Measurements from ENCODE around the gene GGACT. TPM values are rescaled to one million over a fixed set of nuclear protein-coding genes. Genes with fewer than 3 reads are reported as not detected.

GGACT gene
- total RNA-seq, 1 experiment from 2014 or later, result 2.6 TPM

GRCh38 chr13:100523981-100524386 lies 64.6 kb downstream of the GGACT start:
- H3K27ac Mint-ChIP-seq (ENCODE audit: unreplicated experiment), result no peak overlapping the region
- H3K9me3 Mint-ChIP-seq (ENCODE audit: low read depth, unreplicated experiment), result no peaks in the 10 kb centered on the region
- H3K36me3 Mint-ChIP-seq (ENCODE audit: insufficient read depth, unreplicated experiment), result no peaks in the 10 kb centered on the region
- DNase-seq, result no peak
- BruUV-seq (replicated peaks), result no TSS peak
- no peak overlapping the region for H3K4me3 Mint-ChIP-seq (ENCODE audit: low read depth, unreplicated experiment)
- CTCF ChIA-PET, result no interaction called here
- intact Hi-C loops (cut with micrococcal nuclease; ENCODE audit: unreplicated experiment), result no loop called here
- no peaks in the 10 kb centered on the region for H3K27me3 Mint-ChIP-seq (ENCODE audit: unreplicated experiment)
- no peak for TF ChIP-seq CTCF (IDR thresholded peaks at IDR 0.05; ENCODE audit: unreplicated experiment)
- H3K4me1 Mint-ChIP-seq (ENCODE audit: low read depth, unreplicated experiment), result no peaks in the 10 kb centered on the region

- no peak for DNase-seq
- no TSS peak for BruUV-seq (replicated peaks)
- CTCF ChIA-PET, result no interaction called here
- no peak for TF ChIP-seq CTCF (IDR thresholded peaks at IDR 0.05; ENCODE audit: unreplicated experiment)
- H3K27ac Mint-ChIP-seq (ENCODE audit: unreplicated experiment), result no peak overlapping the region
- no peaks in the 10 kb centered on the region for H3K36me3 Mint-ChIP-seq (ENCODE audit: insufficient read depth, unreplicated experiment)
- intact Hi-C loops (cut with micrococcal nuclease; ENCODE audit: unreplicated experiment), result no loop called here
- H3K4me1 Mint-ChIP-seq (ENCODE audit: low read depth, unreplicated experiment), result no peaks in the 10 kb centered on the region
- no peak overlapping the region for H3K4me3 Mint-ChIP-seq (ENCODE audit: low read depth, unreplicated experiment)
- no peaks in the 10 kb centered on the region for H3K27me3 Mint-ChIP-seq (ENCODE audit: unreplicated experiment)
- H3K9me3 Mint-ChIP-seq (ENCODE audit: low read depth, unreplicated experiment), result no peaks in the 10 kb centered on the region
Observed at GRCh38 chr13:100523411-100523810, 65.2 kb downstream of the GGACT start.

GRCh38 chr13:100522618-100523309 lies 65.8 kb downstream of the GGACT start:
- Mint-ChIP-seq H3K4me3 (ENCODE audit: low read depth, unreplicated experiment) (no peak overlapping the region), H3K27me3 (ENCODE audit: unreplicated experiment) (no peaks in the 10 kb centered on the region), H3K4me1 (ENCODE audit: low read depth, unreplicated experiment) (no peaks in the 10 kb centered on the region), H3K27ac (ENCODE audit: unreplicated experiment) (no peak overlapping the region), H3K36me3 (ENCODE audit: insufficient read depth, unreplicated experiment) (no peaks in the 10 kb centered on the region), H3K9me3 (ENCODE audit: low read depth, unreplicated experiment) (no peaks in the 10 kb centered on the region)
- DNase-seq, result no peak
- TF ChIP-seq CTCF (IDR thresholded peaks at IDR 0.05; ENCODE audit: unreplicated experiment), result no peak
- CTCF ChIA-PET, result no interaction called here
- no TSS peak for BruUV-seq (replicated peaks)
- intact Hi-C loops (cut with micrococcal nuclease; ENCODE audit: unreplicated experiment), result no loop called here

- no peaks in the 10 kb centered on the region for H3K4me1 Mint-ChIP-seq (ENCODE audit: low read depth, unreplicated experiment)
- no peak for DNase-seq
- H3K4me3 Mint-ChIP-seq (ENCODE audit: low read depth, unreplicated experiment), result no peak overlapping the region
- no peaks in the 10 kb centered on the region for H3K9me3 Mint-ChIP-seq (ENCODE audit: low read depth, unreplicated experiment)
- intact Hi-C loops (cut with micrococcal nuclease; ENCODE audit: unreplicated experiment), result no loop called here
- no TSS peak for BruUV-seq (replicated peaks)
- TF ChIP-seq CTCF (IDR thresholded peaks at IDR 0.05; ENCODE audit: unreplicated experiment), result no peak
- H3K36me3 Mint-ChIP-seq (ENCODE audit: insufficient read depth, unreplicated experiment), result no peaks in the 10 kb centered on the region
- H3K27me3 Mint-ChIP-seq (ENCODE audit: unreplicated experiment), result no peaks in the 10 kb centered on the region
- H3K27ac Mint-ChIP-seq (ENCODE audit: unreplicated experiment), result no peak overlapping the region
- CTCF ChIA-PET, result no interaction called here
Observed at GRCh38 chr13:100521851-100522617, 66.6 kb downstream of the GGACT start.

All from Calu3 (cell line).